Kidney (tissue), 14 donors: Measurements from ENCODE around the gene GCG. TPM values are rescaled to one million over a fixed set of nuclear protein-coding genes. Genes with fewer than 3 reads are reported as not detected.

ENCODE experiments used
- DNase-seq, 5 donors: peaks; one replicate each; pipeline ENCODE4 v3.0.0-alpha.2; 2013 to 2020
- FAIRE-seq: peaks from 2 replicates; lab custom pipeline; 2012; peaks lifted over from hg19 to GRCh38; lab: Jason Lieb, UNC
- H3K27ac ChIP-seq, 2 donors: one replicate each; pipeline ENCODE4 v1.7.0; 2013; ENCODE audit warnings: low read depth in 2 of 2, low read length in 2 of 2, inconsistent platforms in 1 of 2
- H3K27me3 ChIP-seq: one replicate; pipeline ENCODE4 v1.7.1; 2013; ENCODE audit warnings: low read length, inconsistent platforms; ENCODE audit not compliant: control insufficient read depth, insufficient read depth
- H3K36me3 ChIP-seq, 3 donors: one replicate each; pipeline versions ENCODE4 v1.7.0 to v1.7.1; 2013; ENCODE audit warnings: low read length in 3 of 3, control low read depth in 1 of 3, inconsistent platforms in 1 of 3; ENCODE audit not compliant: insufficient read depth in 3 of 3, control insufficient read depth in 2 of 3
- H3K4me1 ChIP-seq, 3 donors: one replicate each; pipeline versions ENCODE4 v1.7.0 to v1.7.1; 2013; ENCODE audit warnings: low read length in 3 of 3, inconsistent platforms in 1 of 3, low read depth in 1 of 3; ENCODE audit not compliant: control insufficient read depth in 2 of 3, insufficient read depth in 2 of 3
- H3K4me3 ChIP-seq, 3 donors: one replicate each; pipeline versions ENCODE4 v1.7.0 to v1.8.1; 2013; ENCODE audit warnings: low read length in 3 of 3, control low read depth in 1 of 3, inconsistent platforms in 1 of 3
- H3K9ac ChIP-seq, 3 donors: one replicate each; pipeline versions ENCODE4 v1.7.0 to v1.7.1; 2013; ENCODE audit warnings: low read length in 3 of 3, control low read depth in 1 of 3, inconsistent platforms in 1 of 3
- H3K9me3 ChIP-seq, 3 donors: one replicate each; pipeline versions ENCODE4 v1.7.0 to v1.7.1; 2013; ENCODE audit warnings: low read length in 3 of 3, control low read depth in 1 of 3, inconsistent platforms in 1 of 3; ENCODE audit not compliant: control insufficient read depth in 2 of 3, insufficient read depth in 1 of 3
- CTCF ChIP-seq: IDR thresholded peaks from 3 replicates; pipeline ENCODE4 v1.5.1; 2012; ENCODE audit warnings: mild to moderate bottlenecking, moderate library complexity, borderline replicate concordance; ENCODE audit not compliant: insufficient read depth; ENCODE audit errors: extremely low read depth
- intact Hi-C: fragments of 100-400 bp; cut with DNase I; formaldehyde crosslinking; loops from one replicate; pipeline ENCODE4 v1.11.1; 2022
- polyA plus RNA-seq: library from polyadenylated mRNA; stranded (reverse); fragments of 350-450 nt; fragmentation: Illumina TruSeq; extraction: RNeasy Lipid Tissue Mini Kit (QIAGEN cat#74804); gene quantifications from one replicate; pipeline ENCODE4 v1.2.3, GENCODE V29; 2014; ENCODE audit warnings: low read depth, low replicate concordance; ENCODE audit not compliant: insufficient read depth
- total RNA-seq: library from RNA; stranded (reverse); fragmentation: NEBNext Ultra II Directional; extraction: Animal tissue kit (Norgen Biotek cat#: 25700); gene quantifications from one replicate; pipeline ENCODE4 v1.2.1, GENCODE V29; 2021
- donor health status: control.
- donor health status: control.
- donor health status: control.
- donor health status: control.
- donor health status: control.
- donor health status: DM: yes; HTN: yes; CAD: no.
- donor health status: Normal renal cell carcinoma (clear cell type).

Gene GCG
- total and polyA plus RNA-seq, 2 donors from 2014 or later, result not detected

DNA sequence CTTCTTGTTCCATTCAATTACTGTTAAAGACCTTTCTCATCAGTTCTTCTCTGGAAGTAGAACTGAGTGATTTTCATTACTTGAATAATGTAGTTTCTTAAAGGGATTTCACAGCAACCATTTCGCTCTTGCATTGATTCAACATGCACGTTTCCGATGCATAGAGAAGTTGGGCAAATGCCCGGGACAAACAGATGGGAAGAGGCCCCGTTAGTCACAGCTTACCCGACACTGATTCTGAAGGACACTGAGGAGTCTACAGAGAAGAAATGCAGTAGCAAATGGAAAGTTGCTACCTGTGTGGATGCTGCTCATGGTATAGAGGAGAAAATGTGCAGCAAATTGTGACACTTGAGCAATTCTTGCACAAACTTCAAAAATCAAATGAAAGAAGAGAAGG lies 32.3 kb upstream of the GCG start:
- TF ChIP-seq CTCF, result no peak

GRCh38 chr2:162182395-162182794 lies 30.3 kb upstream of the GCG start:
- H3K9me3 ChIP-seq, result no peaks in the 10 kb centered on the region
- peak overlapping the region in 1 of 2 donors; percentile 57 for H3K27ac ChIP-seq
- DNase-seq, result peak in 1 of 5 donors; percentile 7
- no peak overlapping the region for H3K4me3 ChIP-seq
- intact Hi-C loops, result no loop called here
- TF ChIP-seq CTCF, result no peak
- no peaks in the 10 kb centered on the region for H3K36me3 ChIP-seq
- FAIRE-seq, result no peak
- H3K4me1 ChIP-seq, result peaks cover 0 to 3% (median 0%) of the 10 kb centered on the region in 3 donors
- H3K27me3 ChIP-seq, result no peaks in the 10 kb centered on the region
- H3K9ac ChIP-seq, result no peak overlapping the region

More for the DNA sequence above, 32.3 kb upstream of the GCG start:
- intact Hi-C loops, result no loop called here
- no peak overlapping the region for H3K4me3 ChIP-seq
- no peak overlapping the region for H3K27ac ChIP-seq
- no peaks in the 10 kb centered on the region for H3K27me3 ChIP-seq
- no peak overlapping the region for H3K9ac ChIP-seq
- no peak for DNase-seq
- peaks cover 0 to 3% (median 0%) of the 10 kb centered on the region in 3 donors for H3K4me1 ChIP-seq
- H3K9me3 ChIP-seq, result no peaks in the 10 kb centered on the region
- H3K36me3 ChIP-seq, result no peaks in the 10 kb centered on the region
- no peak for FAIRE-seq

GRCh38 chr2:162177301-162177700 lies 25.3 kb upstream of the GCG start:
- FAIRE-seq (no peak), DNase-seq (no peak)
- no peak for TF ChIP-seq CTCF
- no peaks in the 10 kb centered on the region for H3K9me3 ChIP-seq
- H3K27ac ChIP-seq, result no peak overlapping the region
- H3K9ac ChIP-seq, result no peak overlapping the region
- H3K4me3 ChIP-seq, result no peak overlapping the region
- intact Hi-C loops, result no loop called here
- H3K27me3 ChIP-seq, result no peaks in the 10 kb centered on the region
- no peaks in the 10 kb centered on the region for H3K36me3 ChIP-seq
- no peaks in the 10 kb centered on the region for H3K4me1 ChIP-seq

DNA sequence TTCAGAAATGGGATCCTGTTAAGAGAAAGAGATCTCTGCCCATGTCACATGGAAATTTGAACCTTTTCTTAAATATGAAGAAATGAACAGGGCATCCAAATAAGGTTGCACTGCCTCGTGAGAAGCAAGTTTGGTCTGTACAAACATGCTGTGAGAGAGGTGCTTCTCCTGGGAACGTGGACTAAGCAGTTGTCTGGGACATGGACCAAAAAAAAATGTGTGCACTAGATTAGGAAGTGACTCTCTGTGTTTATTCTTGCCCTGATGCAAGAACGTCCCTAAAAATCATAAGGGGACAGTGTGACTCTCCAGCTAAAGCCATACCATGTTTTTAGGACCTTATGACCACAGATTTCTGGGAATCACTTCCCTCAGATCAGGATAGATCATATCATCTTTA lies 23.7 kb upstream of the GCG start:
- TF ChIP-seq CTCF, result no peak
- Histone ChIP-seq H3K4me1 (no peaks in the 10 kb centered on the region), H3K27me3 (no peaks in the 10 kb centered on the region), H3K9ac (no peak overlapping the region), H3K4me3 (no peak overlapping the region), H3K27ac (no peak overlapping the region), H3K9me3 (no peaks in the 10 kb centered on the region), H3K36me3 (no peaks in the 10 kb centered on the region)
- intact Hi-C loops, result no loop called here
- DNase-seq (no peak), FAIRE-seq (no peak)
